Body of pancreas (tissue), 4 donors: ENCODE measurements around the gene KASH5. TPM values are rescaled to one million over a fixed set of nuclear protein-coding genes. Genes with fewer than 3 reads are reported as not detected.
"Not testable (repeated sequence)": the region's sequence is repeated elsewhere in the genome, so short reads cannot be mapped to it uniquely, and the experiment has no call there.

Experiments used
- ATAC-seq: fragments of 150-250 bp; one replicate; pipeline ENCODE4 v1.9.1; 2016
- DNase-seq, 4 donors: peaks; one replicate each; pipeline ENCODE4 v3.0.0-alpha.2; 2019
- H3K27ac ChIP-seq, 4 donors: fragments of 200-600 bp; sonication (generic); 1 replicate in 3 of 4; 2 replicates in 1 of 4; pipeline versions ENCODE4 v1.5.1 to v1.6.1; 2016 to 2019; ENCODE audit warnings: mild to moderate bottlenecking in 1 of 4, mixed read lengths in 1 of 4, moderate library complexity in 1 of 4
- H3K27me3 ChIP-seq, 2 donors: fragments of 200-600 bp; sonication (generic); one replicate each; pipeline ENCODE4 v1.6.0; 2016; ENCODE audit warnings: mild to moderate bottlenecking in 1 of 2
- H3K36me3 ChIP-seq, 2 donors: fragments of 200-600 bp; sonication (generic); replicated peaks in 1 of 2; 2 replicates each; pipeline ENCODE4 v1.5.1; 2016; ENCODE audit warnings: low read depth in 2 of 2; ENCODE audit not compliant: insufficient read depth in 1 of 2
- H3K4me1 ChIP-seq: fragments of 200-600 bp; sonication (generic); one replicate; pipeline ENCODE4 v1.6.0; 2016
- H3K4me3 ChIP-seq, 2 donors: fragments of 200-600 bp; sonication (generic); 1 replicate in 1 of 2; 2 replicates in 1 of 2; pipeline ENCODE4 v1.5.1; 2016 to 2019
- H3K9me3 ChIP-seq, 3 donors: fragments of 200-600 bp; sonication (generic); 1 replicate in 2 of 3; 2 replicates in 1 of 3; pipeline ENCODE4 v1.5.1; 2016
- POLR2A ChIP-seq, 3 donors: fragments of 450-650 bp; IDR thresholded peaks; one replicate each; pipeline ENCODE4 v1.6.1; 2016; ENCODE audit warnings: antibody characterized with exemption in 3 of 3, mild to moderate bottlenecking in 2 of 3
- WGBS, 2 donors: methylation state at CpG; one replicate each; pipeline ENCODE4 v1.1.5; 2017; 5-methylcytosine and 5-hydroxymethylcytosine counted together
- intact Hi-C: fragments of 100-400 bp; cut with DNase I; formaldehyde crosslinking; loops from one replicate; pipeline ENCODE4 v1.15.1; 2023
- total RNA-seq, 2 donors: library from RNA; depleted of rRNA; stranded (reverse); fragments of >200 nt; gene quantifications; one replicate each; pipeline ENCODE4 v1.1.0, GENCODE V29; 2016
- TF ChIP-seq, protein P1 (sequence below), 7 experiments: fragments of 450-650 bp in 4 of 7; fragments of 200-600 bp in 3 of 7; sonication (generic) in 3 of 7; IDR thresholded peaks; one replicate each; pipeline ENCODE4 v1.5.1; 2016 to 2019; ENCODE audit warnings: antibody characterized with exemption in 7 of 7

KASH5 gene
- total RNA-seq, 2 donors from 2014 or later: 0.66 to 2.6 TPM

DNA sequence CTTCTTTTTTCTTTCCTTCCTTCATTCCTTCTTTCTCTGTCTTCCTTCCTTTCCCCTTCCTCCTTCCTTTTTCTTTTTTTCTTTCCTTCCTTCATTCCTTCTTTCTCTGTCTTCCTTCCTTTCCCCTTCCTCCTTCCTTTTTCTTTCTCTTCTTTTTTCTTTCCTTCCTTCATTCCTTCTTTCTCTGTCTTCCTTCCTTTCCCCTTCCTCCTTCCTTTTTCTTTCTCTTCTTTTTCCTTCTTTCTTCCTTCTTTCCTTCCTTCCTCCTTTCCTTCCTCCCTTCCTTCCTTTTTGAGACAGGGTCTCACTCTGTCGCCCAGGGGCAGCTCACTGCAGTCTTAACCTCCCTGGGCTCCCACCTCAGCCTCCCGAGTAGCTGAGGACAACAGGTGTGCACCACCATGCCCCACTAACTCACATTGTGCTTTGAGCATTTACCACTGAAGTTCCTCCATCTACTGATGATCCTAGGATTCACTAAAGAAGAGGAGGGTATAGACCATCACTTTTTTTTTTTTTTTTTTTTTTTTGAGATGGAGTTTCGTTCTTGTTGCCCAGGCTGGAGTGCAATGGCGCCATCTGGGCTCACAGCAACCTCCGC lies 56.2 kb downstream of the KASH5 start:
- intact Hi-C loops: loop anchor here (5.0 kb wide), 1 partner anchor 52 kb away; no protein-coding TSS in a partner anchor
- not testable (repeated sequence) for H3K36me3 ChIP-seq, ATAC-seq, H3K4me3 ChIP-seq, H3K9me3 ChIP-seq, DNase-seq, H3K27ac ChIP-seq
- TF ChIP-seq POLR2A (IDR thresholded peaks at IDR 0.05): peak in 1 of 3 donors; percentile 2
- Histone ChIP-seq H3K4me1 (peaks cover 17% of the 10 kb centered on the region), H3K27me3 (peaks cover 0 to 24% of the 10 kb centered on the region in 2 donors)
- 47 to 73% methylated on average over 5 of the region's 5 CpGs for WGBS, 2 donors

DNA sequence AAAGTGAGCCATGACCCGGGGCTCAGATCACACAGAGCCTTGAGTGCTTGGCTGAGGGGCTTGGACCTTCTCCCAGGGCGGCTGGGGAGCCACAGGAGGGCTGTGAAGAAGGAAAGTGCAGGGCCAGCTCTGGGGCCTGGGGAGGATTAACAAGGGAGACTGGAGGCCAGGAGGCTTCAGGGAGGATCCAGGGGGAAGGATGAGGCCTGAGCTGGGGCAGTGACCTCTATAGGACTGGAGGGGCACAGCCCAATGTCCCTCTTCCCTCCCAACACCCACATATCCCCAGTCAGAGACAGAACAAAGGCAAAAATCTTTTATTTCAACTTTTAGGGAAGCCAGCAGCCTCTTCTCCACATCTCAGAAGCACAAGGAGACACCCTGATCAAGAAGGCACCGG lies 57.9 kb downstream of the KASH5 start:
- intact Hi-C loops: no loop called here
- H3K27ac ChIP-seq: no peak overlapping the region
- peaks cover 26% of the 10 kb centered on the region for H3K4me1 ChIP-seq
- TF ChIP-seq, protein P1, sequence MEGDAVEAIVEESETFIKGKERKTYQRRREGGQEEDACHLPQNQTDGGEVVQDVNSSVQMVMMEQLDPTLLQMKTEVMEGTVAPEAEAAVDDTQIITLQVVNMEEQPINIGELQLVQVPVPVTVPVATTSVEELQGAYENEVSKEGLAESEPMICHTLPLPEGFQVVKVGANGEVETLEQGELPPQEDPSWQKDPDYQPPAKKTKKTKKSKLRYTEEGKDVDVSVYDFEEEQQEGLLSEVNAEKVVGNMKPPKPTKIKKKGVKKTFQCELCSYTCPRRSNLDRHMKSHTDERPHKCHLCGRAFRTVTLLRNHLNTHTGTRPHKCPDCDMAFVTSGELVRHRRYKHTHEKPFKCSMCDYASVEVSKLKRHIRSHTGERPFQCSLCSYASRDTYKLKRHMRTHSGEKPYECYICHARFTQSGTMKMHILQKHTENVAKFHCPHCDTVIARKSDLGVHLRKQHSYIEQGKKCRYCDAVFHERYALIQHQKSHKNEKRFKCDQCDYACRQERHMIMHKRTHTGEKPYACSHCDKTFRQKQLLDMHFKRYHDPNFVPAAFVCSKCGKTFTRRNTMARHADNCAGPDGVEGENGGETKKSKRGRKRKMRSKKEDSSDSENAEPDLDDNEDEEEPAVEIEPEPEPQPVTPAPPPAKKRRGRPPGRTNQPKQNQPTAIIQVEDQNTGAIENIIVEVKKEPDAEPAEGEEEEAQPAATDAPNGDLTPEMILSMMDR (IDR thresholded peaks at IDR 0.05): no peak
- no peak for TF ChIP-seq POLR2A (IDR thresholded peaks at IDR 0.05)
- WGBS, 2 donors: 71 to 75% methylated on average over 3 of the region's 3 CpGs
- ATAC-seq (no peak), DNase-seq (no peak)
- peaks cover 0 to 11% of the 10 kb centered on the region in 2 donors for H3K27me3 ChIP-seq
- no peaks in the 10 kb centered on the region for H3K9me3 ChIP-seq
- H3K4me3 ChIP-seq: no peak overlapping the region
- H3K36me3 ChIP-seq: no peaks in the 10 kb centered on the region

DNA sequence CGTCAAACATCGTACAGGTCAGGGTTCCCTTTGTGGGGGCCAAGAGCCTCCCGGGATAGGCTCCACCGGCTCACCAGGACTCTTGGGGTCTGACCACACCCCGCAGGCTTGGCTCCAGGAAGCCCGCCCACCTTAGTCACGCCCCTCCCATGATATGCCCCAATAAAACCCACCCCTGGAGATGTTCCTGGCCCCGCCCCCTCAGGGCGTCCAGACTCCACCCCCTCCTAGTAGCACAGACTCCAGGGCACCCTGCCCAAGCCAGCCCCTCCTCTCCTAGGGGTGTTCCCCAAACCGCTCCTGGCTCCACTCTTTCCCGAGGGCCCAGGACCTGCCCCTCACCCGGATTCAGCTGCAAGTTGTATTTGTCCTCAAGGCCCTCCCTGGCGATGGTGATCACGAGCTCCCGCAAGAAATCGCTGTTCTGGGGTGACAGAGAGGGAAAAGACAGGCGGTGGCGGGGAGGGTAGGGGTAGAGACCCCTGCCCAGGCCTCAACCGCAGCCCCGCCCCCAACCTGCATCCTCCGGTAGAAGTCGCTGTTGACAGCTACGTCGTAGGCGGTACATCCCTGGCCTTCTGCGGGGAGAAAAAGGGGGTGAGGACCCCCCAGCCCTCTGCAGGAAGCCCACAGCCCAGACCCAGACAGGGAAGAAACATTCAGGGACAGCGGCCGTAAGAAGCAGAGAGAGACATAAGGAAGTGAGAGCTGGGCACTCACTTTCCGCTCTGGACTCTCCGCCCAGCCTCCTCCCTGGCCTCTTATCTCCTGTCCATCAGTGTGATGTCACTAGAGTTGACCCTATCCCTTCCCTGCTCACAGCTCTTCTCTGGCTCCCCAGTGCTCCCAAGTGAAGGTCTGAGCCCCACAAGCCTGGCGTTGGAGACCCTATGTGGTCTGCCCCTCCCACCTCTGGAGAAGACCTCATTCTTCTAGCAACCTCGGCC lies 59.7 kb downstream of the KASH5 start:
- no peak for ATAC-seq
- no peaks in the 10 kb centered on the region for H3K27me3 ChIP-seq
- no peak overlapping the region for H3K27ac ChIP-seq
- H3K9me3 ChIP-seq: no peaks in the 10 kb centered on the region
- DNase-seq: peak in 2 of 4 donors; percentile 26 to 38
- 83% methylated on average over 15 to 32 of the region's 32 CpGs for WGBS, 2 donors
- H3K4me1 ChIP-seq: peaks cover 22% of the 10 kb centered on the region
- no peaks in the 10 kb centered on the region for H3K36me3 ChIP-seq
- intact Hi-C loops: no loop called here
- no peak overlapping the region for H3K4me3 ChIP-seq
- TF ChIP-seq, protein P1 (IDR thresholded peaks at IDR 0.05): no peak
- TF ChIP-seq POLR2A (IDR thresholded peaks at IDR 0.05): no peak

DNA sequence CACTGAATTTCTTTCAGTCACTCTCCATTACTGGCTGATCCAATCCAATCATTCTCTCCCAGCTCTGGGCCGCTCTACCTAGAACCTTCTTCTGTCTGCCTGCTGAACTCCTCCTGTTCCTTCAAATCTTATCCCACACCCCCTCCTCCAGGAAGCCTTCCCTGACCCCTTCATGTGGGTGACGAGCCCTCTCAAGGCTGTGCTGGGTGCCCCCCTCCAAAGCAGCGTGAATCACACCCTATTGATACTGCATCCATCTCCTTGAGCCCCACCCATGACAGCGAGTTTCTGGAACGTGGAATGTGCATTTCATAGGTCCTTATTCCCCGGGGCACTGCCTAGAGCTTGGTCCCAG lies 60.4 kb downstream of the KASH5 start:
- 89 to 94% methylated on average over 6 of the region's 6 CpGs for WGBS, 2 donors
- H3K9me3 ChIP-seq: no peaks in the 10 kb centered on the region
- TF ChIP-seq, protein P1 (IDR thresholded peaks at IDR 0.05): no peak
- no peak for TF ChIP-seq POLR2A (IDR thresholded peaks at IDR 0.05)
- no peak overlapping the region for H3K4me3 ChIP-seq
- DNase-seq (no peak), ATAC-seq (no peak)
- H3K27me3 ChIP-seq: no peaks in the 10 kb centered on the region
- no peak overlapping the region for H3K27ac ChIP-seq
- H3K4me1 ChIP-seq: peaks cover 18% of the 10 kb centered on the region
- intact Hi-C loops: no loop called here
- H3K36me3 ChIP-seq: no peaks in the 10 kb centered on the region

DNA sequence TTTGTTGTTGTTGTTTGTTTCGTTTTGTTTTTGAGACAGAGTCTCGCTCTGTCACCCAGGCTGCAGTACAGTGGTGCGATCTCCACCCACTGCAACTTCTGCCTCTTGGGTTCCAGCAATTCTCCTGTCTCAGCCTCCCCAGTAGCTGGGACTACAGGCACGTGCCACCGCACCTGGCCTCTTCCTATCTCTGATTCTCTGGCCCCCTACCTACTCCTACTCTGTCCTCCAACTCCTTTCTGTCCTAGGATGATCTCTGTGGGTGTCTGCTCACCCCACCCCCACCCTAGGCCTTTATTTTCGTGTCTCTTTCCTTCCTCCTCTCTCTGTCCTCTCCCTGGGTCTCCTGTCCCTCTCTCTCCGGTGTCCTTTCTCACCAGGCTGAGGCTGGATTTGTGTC lies 62.4 kb downstream of the KASH5 start:
- Histone ChIP-seq H3K9me3 (no peaks in the 10 kb centered on the region), H3K4me3 (no peak overlapping the region), H3K4me1 (peaks cover 29% of the 10 kb centered on the region), H3K36me3 (no peaks in the 10 kb centered on the region), H3K27me3 (no peaks in the 10 kb centered on the region), H3K27ac (no peak overlapping the region)
- DNase-seq (no peak), ATAC-seq (no peak)
- TF ChIP-seq POLR2A (IDR thresholded peaks at IDR 0.05): no peak
- TF ChIP-seq, protein P1 (IDR thresholded peaks at IDR 0.05): no peak
- 82 to 83% methylated on average over 7 of the region's 7 CpGs for WGBS, 2 donors
- intact Hi-C loops: no loop called here
